Measurements from ENCODE around the gene LHFPL3.

DNA sequence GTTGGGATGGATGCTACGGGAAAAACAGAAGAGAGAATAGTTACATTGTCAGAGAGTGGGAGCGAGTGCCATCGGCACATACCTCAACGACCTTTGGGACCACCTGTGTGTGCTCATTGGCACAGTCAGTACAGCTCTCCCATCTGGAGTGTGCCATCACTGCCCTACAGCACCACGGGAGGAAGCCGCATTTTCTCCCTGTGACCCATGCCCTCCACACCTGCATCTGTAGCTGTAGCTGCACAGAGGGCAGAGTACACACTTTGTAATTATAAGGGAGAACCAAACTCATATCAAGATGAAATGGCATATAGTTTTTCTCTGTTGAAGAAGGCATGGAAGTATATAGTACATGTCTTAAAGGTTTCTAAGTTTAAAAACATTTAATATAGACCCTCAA is 207.4 kb downstream of the LHFPL3 start:
- TF ChIP-seq, protein P1, sequence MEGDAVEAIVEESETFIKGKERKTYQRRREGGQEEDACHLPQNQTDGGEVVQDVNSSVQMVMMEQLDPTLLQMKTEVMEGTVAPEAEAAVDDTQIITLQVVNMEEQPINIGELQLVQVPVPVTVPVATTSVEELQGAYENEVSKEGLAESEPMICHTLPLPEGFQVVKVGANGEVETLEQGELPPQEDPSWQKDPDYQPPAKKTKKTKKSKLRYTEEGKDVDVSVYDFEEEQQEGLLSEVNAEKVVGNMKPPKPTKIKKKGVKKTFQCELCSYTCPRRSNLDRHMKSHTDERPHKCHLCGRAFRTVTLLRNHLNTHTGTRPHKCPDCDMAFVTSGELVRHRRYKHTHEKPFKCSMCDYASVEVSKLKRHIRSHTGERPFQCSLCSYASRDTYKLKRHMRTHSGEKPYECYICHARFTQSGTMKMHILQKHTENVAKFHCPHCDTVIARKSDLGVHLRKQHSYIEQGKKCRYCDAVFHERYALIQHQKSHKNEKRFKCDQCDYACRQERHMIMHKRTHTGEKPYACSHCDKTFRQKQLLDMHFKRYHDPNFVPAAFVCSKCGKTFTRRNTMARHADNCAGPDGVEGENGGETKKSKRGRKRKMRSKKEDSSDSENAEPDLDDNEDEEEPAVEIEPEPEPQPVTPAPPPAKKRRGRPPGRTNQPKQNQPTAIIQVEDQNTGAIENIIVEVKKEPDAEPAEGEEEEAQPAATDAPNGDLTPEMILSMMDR (conservative IDR thresholded peaks at IDR 0.05) = no peak
- TF ChIP-seq EZH2 (IDR thresholded peaks at IDR 0.05; ENCODE audit: low read depth) = no peak
